Uterus (tissue), 4 donors: ENCODE data around the gene EVI5L. TPM values are rescaled to one million over a fixed set of nuclear protein-coding genes. Genes with fewer than 3 reads are reported as not detected.

Experiments
- DNase-seq, 2 donors: peaks; one replicate each; pipeline ENCODE4 v3.0.0-alpha.2; 2019 to 2020
- H3K27ac ChIP-seq, 2 donors: fragments of 200-600 bp; sonication (generic); 1 replicate in 1 of 2; 2 replicates in 1 of 2; pipeline ENCODE4 v1.5.1; 2016 to 2018
- H3K27me3 ChIP-seq, 2 donors: fragments of 200-600 bp; sonication (generic); one replicate each; pipeline ENCODE4 v1.5.1; 2018 to 2019; ENCODE audit warnings: control low read depth in 1 of 2
- H3K36me3 ChIP-seq, 2 donors: fragments of 200-600 bp; sonication (generic); one replicate each; pipeline ENCODE4 v1.5.1; 2019; ENCODE audit warnings: control low read depth in 1 of 2
- H3K4me1 ChIP-seq, 2 donors: fragments of 200-600 bp; sonication (generic); one replicate each; pipeline ENCODE4 v1.5.1; 2018 to 2019; ENCODE audit warnings: control low read depth in 1 of 2
- H3K4me3 ChIP-seq, 2 donors: fragments of 200-600 bp; sonication (generic); 1 replicate in 1 of 2; 2 replicates in 1 of 2; pipeline ENCODE4 v1.5.1; 2018 to 2019; ENCODE audit warnings: mild to moderate bottlenecking in 1 of 2
- H3K9me3 ChIP-seq, 2 donors: fragments of 200-600 bp; sonication (generic); one replicate each; pipeline ENCODE4 v1.5.1; 2019; ENCODE audit warnings: control low read depth in 1 of 2
- CTCF ChIP-seq, 4 experiments: fragments of 200-600 bp in 2 of 4; fragments of 450-650 bp in 2 of 4; sonication (generic) in 2 of 4; IDR thresholded peaks; one replicate each; pipeline ENCODE4 v1.5.1; 2016 to 2019; ENCODE audit warnings: antibody characterized with exemption in 4 of 4, mild to moderate bottlenecking in 2 of 4, moderate library complexity in 1 of 4
- POLR2A ChIP-seq, 2 donors: fragments of 450-650 bp; IDR thresholded peaks; one replicate each; pipeline ENCODE4 v1.6.1; 2016; ENCODE audit warnings: antibody characterized with exemption in 2 of 2, mild to moderate bottlenecking in 1 of 2, moderate library complexity in 1 of 2
- intact Hi-C: fragments of 100-400 bp; cut with DNase I; formaldehyde crosslinking; loops from one replicate; pipeline ENCODE4 v1.15.1; 2023; ENCODE audit warnings: low total_unique reads
- total RNA-seq, 4 donors: library from RNA; depleted of rRNA in 3 of 4; stranded (reverse); fragments of >200 nt in 3 of 4; gene quantifications; one replicate each; pipeline versions ENCODE4 v1.1.0 to v1.2.4, GENCODE V29; 2014 to 2023
- donor health status: DM: yes; HTN: yes; CAD: no.

Gene EVI5L
- total RNA-seq, 4 donors from 2014 or later: 9.1 to 14.9 (median 12.4) TPM

DNA sequence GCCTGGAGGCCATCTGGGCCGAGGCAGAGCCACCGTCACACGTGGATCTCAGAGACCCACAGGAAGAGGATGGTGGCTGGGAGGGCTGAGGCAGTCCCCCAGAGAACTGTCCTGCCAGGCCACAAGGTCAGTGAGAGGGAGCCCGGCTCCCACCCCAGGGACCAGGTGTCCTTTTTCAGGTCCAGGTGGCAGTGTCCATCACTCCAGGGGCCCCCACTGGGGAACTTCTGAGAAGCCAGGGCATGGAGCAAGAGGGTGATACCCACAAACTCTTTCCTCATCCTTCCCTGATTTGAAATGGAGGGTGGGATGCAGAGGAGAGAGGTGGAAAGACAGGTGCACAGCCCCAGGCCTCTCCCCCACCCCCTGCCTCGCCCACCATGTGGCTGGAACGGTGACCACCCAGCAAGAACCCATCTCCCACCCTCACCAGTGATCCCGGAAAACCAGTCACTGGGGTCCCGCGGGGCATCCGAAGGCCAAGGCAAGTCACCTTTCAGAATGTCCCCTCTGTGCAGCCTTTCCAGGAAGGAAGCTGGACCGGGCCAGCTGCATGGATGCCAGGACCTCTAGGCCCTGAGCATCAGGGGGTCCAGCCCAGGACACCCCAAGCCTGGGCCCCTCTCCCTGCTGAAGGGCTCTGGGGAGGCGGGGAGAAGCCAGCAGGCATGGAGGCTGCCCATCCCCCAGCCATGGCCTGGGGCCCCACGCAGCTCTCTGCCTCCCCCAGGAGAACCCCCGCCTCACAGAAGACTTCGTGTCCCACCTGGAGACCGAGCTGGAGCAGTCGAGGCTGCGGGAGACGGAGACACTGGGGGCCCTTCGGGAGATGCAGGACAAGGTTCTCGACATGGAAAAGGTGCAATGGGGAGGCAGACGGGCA lies 30.1 kb downstream of the EVI5L start:
- no peaks in the 10 kb centered on the region for H3K36me3 ChIP-seq
- TF ChIP-seq CTCF (IDR thresholded peaks at IDR 0.05) (no peak), POLR2A (IDR thresholded peaks at IDR 0.05) (no peak)
- no peaks in the 10 kb centered on the region for H3K27me3 ChIP-seq
- no peak overlapping the region for H3K27ac ChIP-seq
- H3K4me3 ChIP-seq: no peak overlapping the region
- intact Hi-C loops: no loop called here
- H3K9me3 ChIP-seq: no peaks in the 10 kb centered on the region
- no peak for DNase-seq
- no peaks in the 10 kb centered on the region for H3K4me1 ChIP-seq

DNA sequence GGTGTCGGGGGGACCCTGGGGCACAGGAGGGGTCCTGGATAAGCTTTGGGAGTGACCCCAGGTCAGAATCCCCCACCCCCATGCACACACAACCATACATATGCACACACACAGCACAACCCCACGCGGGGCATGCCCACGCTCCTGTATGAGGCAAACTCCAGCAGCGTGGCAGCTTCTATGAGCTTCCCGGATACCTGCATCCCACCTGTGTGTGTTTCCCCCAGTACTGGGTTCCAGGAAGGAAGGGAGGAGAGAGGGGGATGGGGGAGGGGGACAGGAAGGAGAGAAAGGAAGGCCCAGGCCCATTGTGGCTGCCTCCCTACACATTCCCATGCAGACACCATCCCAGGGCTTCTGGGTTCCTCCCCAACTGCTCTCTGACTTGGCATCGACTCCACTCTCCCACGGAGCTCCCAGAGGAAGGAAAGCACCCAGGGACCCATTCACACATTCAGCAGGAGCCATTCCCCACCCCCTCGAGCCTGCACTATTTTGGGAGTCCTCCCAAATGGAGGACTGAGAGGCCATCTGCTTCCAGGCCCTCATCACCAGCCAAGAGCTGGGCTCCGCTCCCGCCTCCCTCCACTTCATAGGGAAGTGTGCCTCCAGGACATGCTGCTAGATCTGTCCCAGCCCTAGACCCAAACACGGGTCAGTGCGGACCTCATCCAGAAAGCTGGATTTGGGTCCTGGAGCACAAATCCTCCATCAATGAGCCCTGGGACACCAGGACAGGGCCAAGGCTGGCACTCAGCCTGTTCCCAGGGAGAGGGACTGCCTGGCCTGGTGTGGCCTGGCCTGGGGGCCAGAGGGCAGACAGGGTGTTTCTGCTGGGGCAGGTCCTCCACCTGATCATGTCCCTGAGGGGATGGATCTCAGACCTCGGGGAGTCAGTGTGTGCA lies 30.9 kb downstream of the EVI5L start:
- no peaks in the 10 kb centered on the region for H3K36me3 ChIP-seq

DNA sequence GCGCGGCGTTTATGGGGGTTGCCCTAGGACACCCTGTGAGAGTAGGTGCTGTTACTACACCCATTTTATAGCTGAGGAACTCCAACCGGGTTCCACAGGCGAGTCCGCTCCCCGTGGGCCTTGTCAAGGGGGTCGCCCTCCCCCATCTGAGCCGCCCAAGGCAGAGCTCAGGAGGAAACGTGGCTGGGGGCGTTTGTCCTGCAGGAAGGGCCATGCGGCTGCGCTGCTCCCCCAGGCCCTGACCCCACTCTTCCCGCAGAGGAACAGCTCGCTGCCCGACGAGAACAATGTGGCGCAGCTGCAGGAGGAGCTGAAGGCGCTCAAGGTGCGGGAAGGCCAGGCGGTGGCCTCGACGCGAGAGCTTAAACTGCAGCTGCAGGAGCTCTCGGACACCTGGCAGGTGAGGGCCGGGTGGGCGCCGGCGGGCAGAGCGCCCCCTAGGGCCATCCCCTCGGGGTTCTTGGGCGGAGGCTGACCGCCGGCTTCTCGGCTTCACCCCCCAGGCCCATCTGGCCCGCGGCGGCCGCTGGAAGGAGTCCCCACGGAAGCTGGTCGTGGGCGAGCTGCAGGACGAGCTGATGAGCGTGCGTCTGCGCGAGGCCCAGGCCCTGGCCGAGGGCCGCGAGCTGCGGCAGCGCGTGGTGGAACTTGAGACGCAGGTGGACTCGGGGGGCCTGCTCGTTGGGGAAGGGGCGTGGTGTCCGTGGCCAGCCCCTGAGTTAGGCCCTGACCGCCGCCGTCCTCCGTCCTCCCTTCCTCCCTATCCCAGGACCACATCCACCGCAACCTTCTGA lies 31.8 kb downstream of the EVI5L start:
- Histone ChIP-seq H3K27ac (no peak overlapping the region), H3K36me3 (no peaks in the 10 kb centered on the region), H3K9me3 (no peaks in the 10 kb centered on the region), H3K4me3 (no peak overlapping the region), H3K4me1 (no peaks in the 10 kb centered on the region), H3K27me3 (no peaks in the 10 kb centered on the region)
- DNase-seq: no peak
- TF ChIP-seq CTCF (IDR thresholded peaks at IDR 0.05) (no peak), POLR2A (IDR thresholded peaks at IDR 0.05) (no peak)
- intact Hi-C loops: no loop called here

More for the DNA sequence above, 30.9 kb downstream of the EVI5L start:
- Histone ChIP-seq H3K27ac (no peak overlapping the region), H3K9me3 (no peaks in the 10 kb centered on the region), H3K4me3 (no peak overlapping the region), H3K4me1 (no peaks in the 10 kb centered on the region), H3K27me3 (no peaks in the 10 kb centered on the region)
- TF ChIP-seq CTCF (IDR thresholded peaks at IDR 0.05) (no peak), POLR2A (IDR thresholded peaks at IDR 0.05) (no peak)
- intact Hi-C loops: no loop called here
- DNase-seq: no peak

- Histone ChIP-seq H3K36me3 (no peaks in the 10 kb centered on the region), H3K4me3 (no peak overlapping the region), H3K4me1 (no peaks in the 10 kb centered on the region), H3K27ac (no peak overlapping the region), H3K27me3 (no peaks in the 10 kb centered on the region), H3K9me3 (no peaks in the 10 kb centered on the region)
- no peak for TF ChIP-seq POLR2A (IDR thresholded peaks at IDR 0.05)
- TF ChIP-seq CTCF (IDR thresholded peaks at IDR 0.05): no peak
- no peak for DNase-seq
- intact Hi-C loops: no loop called here
Observed at GRCh38 chr19:7862413-7862951, 32.5 kb downstream of the EVI5L start.
